KMS-11 (cell line): ENCODE measurements around the gene PDZRN3.

ENCODE experiments used
- H2AFZ ChIP-seq: fragments of 200-600 bp; sonication (generic); 2 replicates; pipeline ENCODE4 v1.6.1; 2016; ENCODE audit warnings: antibody characterized with exemption, mixed run types, low read depth
- H3K27ac ChIP-seq: fragments of 200-600 bp; sonication (generic); 2 replicates; pipeline ENCODE4 v1.6.1; 2016; ENCODE audit warnings: mild to moderate bottlenecking, mixed run types
- H3K27me3 ChIP-seq: fragments of 200-600 bp; sonication (generic); 2 replicates; pipeline ENCODE4 v1.6.1; 2017; ENCODE audit warnings: mild to moderate bottlenecking, low read depth, mixed run types, moderate library complexity; ENCODE audit not compliant: insufficient read depth
- H3K36me3 ChIP-seq: fragments of 200-600 bp; sonication (generic); 2 replicates; pipeline ENCODE4 v1.6.1; 2017; ENCODE audit warnings: mild to moderate bottlenecking, mixed run types; ENCODE audit not compliant: insufficient read depth
- H3K4me1 ChIP-seq: fragments of 200-600 bp; sonication (generic); 2 replicates; pipeline ENCODE4 v1.6.1; 2016; ENCODE audit warnings: mild to moderate bottlenecking, low read depth, mixed run types; ENCODE audit not compliant: poor library complexity, severe bottlenecking
- H3K4me2 ChIP-seq: fragments of 200-600 bp; sonication (generic); 2 replicates; pipeline ENCODE4 v1.7.0; 2016; ENCODE audit warnings: mild to moderate bottlenecking, mixed run types
- H3K4me3 ChIP-seq: fragments of 200-600 bp; sonication (generic); IDR thresholded peaks from 2 replicates; pipeline ENCODE4 v1.6.1; 2017; ENCODE audit warnings: low read depth, low read length, mixed read lengths; ENCODE audit not compliant: insufficient read depth
- H3K79me2 ChIP-seq: fragments of 200-600 bp; sonication (generic); 2 replicates; pipeline ENCODE4 v1.6.1; 2016; ENCODE audit warnings: low read depth, mixed run types; ENCODE audit not compliant: insufficient read depth
- H3K9ac ChIP-seq: fragments of 200-600 bp; sonication (generic); 2 replicates; pipeline ENCODE4 v1.6.1; 2016; ENCODE audit warnings: mild to moderate bottlenecking, mixed run types
- H4K20me1 ChIP-seq: fragments of 200-600 bp; sonication (generic); 2 replicates; pipeline ENCODE4 v1.6.1; 2016; ENCODE audit warnings: mild to moderate bottlenecking, mixed run types; ENCODE audit not compliant: insufficient read depth
- CTCF ChIP-seq: fragments of 200-600 bp; sonication (generic); conservative IDR thresholded peaks from 2 replicates; pipeline ENCODE4 v1.6.1; 2017; ENCODE audit warnings: low read depth, mild to moderate bottlenecking, antibody characterized with exemption, low read length, moderate library complexity, mixed read lengths

The PDZRN3 gene

GRCh38 chr3:73493543-73494308 lies 131.0 kb downstream of the PDZRN3 start:
- Histone ChIP-seq H2AFZ (no peak overlapping the region), H3K27me3 (no peaks in the 10 kb centered on the region), H3K4me2 (no peak overlapping the region), H4K20me1 (no peaks in the 10 kb centered on the region), H3K36me3 (no peaks in the 10 kb centered on the region), H3K27ac (no peak overlapping the region), H3K9ac (no peak overlapping the region), H3K79me2 (no peaks in the 10 kb centered on the region), H3K4me3 (no peak overlapping the region), H3K4me1 (no peaks in the 10 kb centered on the region)
- TF ChIP-seq CTCF, result no peak

- Histone ChIP-seq H3K9ac (no peak overlapping the region), H3K79me2 (no peaks in the 10 kb centered on the region), H3K4me3 (no peak overlapping the region), H3K4me1 (no peaks in the 10 kb centered on the region), H4K20me1 (no peaks in the 10 kb centered on the region), H3K4me2 (no peak overlapping the region), H3K36me3 (no peaks in the 10 kb centered on the region), H2AFZ (no peak overlapping the region), H3K27me3 (no peaks in the 10 kb centered on the region), H3K27ac (no peak overlapping the region)
- TF ChIP-seq CTCF, result no peak
Observed at GRCh38 chr3:73492186-73492585, 132.6 kb downstream of the PDZRN3 start.

GRCh38 chr3:73491287-73491662 lies 133.5 kb downstream of the PDZRN3 start:
- no peak overlapping the region for H3K4me3 ChIP-seq
- TF ChIP-seq CTCF, result no peak
- no peaks in the 10 kb centered on the region for H4K20me1 ChIP-seq
- no peaks in the 10 kb centered on the region for H3K4me1 ChIP-seq
- H3K27ac ChIP-seq, result no peak overlapping the region
- H3K9ac ChIP-seq, result no peak overlapping the region
- no peaks in the 10 kb centered on the region for H3K27me3 ChIP-seq
- H3K36me3 ChIP-seq, result no peaks in the 10 kb centered on the region
- H3K4me2 ChIP-seq, result no peak overlapping the region
- H3K79me2 ChIP-seq, result no peaks in the 10 kb centered on the region
- H2AFZ ChIP-seq, result no peak overlapping the region

- Histone ChIP-seq H3K4me3 (no peak overlapping the region), H3K9ac (no peak overlapping the region), H3K79me2 (no peaks in the 10 kb centered on the region), H3K27ac (no peak overlapping the region), H3K36me3 (no peaks in the 10 kb centered on the region), H3K4me2 (no peak overlapping the region), H3K4me1 (peaks cover under 1% of the 10 kb centered on the region), H3K27me3 (no peaks in the 10 kb centered on the region), H2AFZ (no peak overlapping the region), H4K20me1 (no peaks in the 10 kb centered on the region)
- no peak for TF ChIP-seq CTCF
Observed at GRCh38 chr3:73490453-73491286, 134.1 kb downstream of the PDZRN3 start.
